Measurements from ENCODE around the gene CARD19. TPM values are rescaled to one million over a fixed set of nuclear protein-coding genes. Genes with fewer than 3 reads are reported as not detected.

CARD19 gene
- total RNA-seq, 1 donor from 2014 or later, result 13.2 TPM

DNA sequence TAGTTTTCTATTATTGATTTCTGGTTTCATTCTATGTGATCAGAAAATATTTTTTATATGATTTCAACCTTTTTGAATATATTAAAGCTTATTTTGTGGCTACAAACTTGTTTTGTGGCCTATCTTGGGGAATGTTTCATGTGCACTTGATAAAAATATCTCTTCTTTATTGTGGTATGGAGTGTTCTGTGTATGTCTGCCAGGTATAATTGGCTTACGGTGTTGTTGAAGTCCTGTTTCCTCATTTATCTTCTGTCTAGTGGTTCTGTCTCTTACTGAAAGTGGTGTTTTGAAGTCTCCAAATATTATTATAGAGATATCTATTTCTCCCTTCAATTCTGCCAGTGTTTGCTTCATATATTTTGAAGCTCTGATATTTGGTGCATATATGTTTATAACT lies 9.6 kb downstream of the CARD19 start:
- no peak overlapping the region for H3K4me3 Mint-ChIP-seq (ENCODE audit: unreplicated experiment)
- H3K36me3 Mint-ChIP-seq (ENCODE audit: low read depth, unreplicated experiment), result no peaks in the 10 kb centered on the region
- TF ChIP-seq, protein P1, sequence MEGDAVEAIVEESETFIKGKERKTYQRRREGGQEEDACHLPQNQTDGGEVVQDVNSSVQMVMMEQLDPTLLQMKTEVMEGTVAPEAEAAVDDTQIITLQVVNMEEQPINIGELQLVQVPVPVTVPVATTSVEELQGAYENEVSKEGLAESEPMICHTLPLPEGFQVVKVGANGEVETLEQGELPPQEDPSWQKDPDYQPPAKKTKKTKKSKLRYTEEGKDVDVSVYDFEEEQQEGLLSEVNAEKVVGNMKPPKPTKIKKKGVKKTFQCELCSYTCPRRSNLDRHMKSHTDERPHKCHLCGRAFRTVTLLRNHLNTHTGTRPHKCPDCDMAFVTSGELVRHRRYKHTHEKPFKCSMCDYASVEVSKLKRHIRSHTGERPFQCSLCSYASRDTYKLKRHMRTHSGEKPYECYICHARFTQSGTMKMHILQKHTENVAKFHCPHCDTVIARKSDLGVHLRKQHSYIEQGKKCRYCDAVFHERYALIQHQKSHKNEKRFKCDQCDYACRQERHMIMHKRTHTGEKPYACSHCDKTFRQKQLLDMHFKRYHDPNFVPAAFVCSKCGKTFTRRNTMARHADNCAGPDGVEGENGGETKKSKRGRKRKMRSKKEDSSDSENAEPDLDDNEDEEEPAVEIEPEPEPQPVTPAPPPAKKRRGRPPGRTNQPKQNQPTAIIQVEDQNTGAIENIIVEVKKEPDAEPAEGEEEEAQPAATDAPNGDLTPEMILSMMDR (IDR thresholded peaks at IDR 0.05; ENCODE audit: unreplicated experiment), result no peak
- no peak overlapping the region for H3K27ac Mint-ChIP-seq (ENCODE audit: unreplicated experiment)
- no peaks in the 10 kb centered on the region for H3K4me1 Mint-ChIP-seq (ENCODE audit: unreplicated experiment)
- DNase-seq (ENCODE audit: low spot score), result no peak
- H3K9me3 Mint-ChIP-seq (ENCODE audit: unreplicated experiment), result no peaks in the 10 kb centered on the region
- H3K27me3 Mint-ChIP-seq (ENCODE audit: unreplicated experiment), result peaks cover 1% of the 10 kb centered on the region

DNA sequence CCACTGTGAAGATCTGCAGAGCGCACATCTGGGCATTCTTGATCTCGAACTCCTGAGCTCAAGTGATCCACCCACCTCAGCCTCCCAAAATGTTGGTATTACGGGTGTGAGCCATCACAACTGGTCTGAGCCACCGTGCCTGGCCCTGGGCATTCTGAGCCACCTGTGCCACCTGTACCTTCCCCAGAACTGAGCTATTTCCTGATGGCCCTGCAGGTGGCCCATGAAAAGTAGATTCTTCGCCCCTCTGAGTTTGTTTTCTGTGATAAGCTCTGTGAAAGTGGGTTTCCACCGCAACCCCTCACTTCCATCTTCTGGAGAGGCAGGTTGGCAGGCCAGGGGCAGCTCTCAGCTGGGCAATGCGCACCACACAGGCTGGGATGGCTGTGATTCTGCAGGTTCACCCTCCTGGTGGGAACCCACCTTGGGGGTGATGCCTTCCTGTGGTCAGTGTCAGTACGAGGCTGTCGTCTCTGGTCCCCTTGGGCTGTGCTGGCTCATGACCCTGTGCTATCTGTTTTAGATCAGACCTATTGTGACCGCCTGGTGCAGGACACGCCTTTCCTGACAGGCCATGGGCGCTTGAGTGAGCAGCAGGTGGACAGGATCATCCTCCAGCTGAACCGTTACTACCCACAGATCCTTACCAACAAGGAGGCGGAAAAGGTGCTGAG lies 11.3 kb downstream of the CARD19 start:
- peaks cover 1% of the 10 kb centered on the region for H3K27me3 Mint-ChIP-seq (ENCODE audit: unreplicated experiment)
- H3K4me3 Mint-ChIP-seq (ENCODE audit: unreplicated experiment), result no peak overlapping the region
- H3K4me1 Mint-ChIP-seq (ENCODE audit: unreplicated experiment), result no peaks in the 10 kb centered on the region
- H3K27ac Mint-ChIP-seq (ENCODE audit: unreplicated experiment), result peak overlapping the region; percentile 20
- TF ChIP-seq, protein P1 (IDR thresholded peaks at IDR 0.05; ENCODE audit: unreplicated experiment), result no peak
- H3K9me3 Mint-ChIP-seq (ENCODE audit: unreplicated experiment), result no peaks in the 10 kb centered on the region
- peaks cover 3% of the 10 kb centered on the region for H3K36me3 Mint-ChIP-seq (ENCODE audit: low read depth, unreplicated experiment)
- DNase-seq (ENCODE audit: low spot score), result no peak

DNA sequence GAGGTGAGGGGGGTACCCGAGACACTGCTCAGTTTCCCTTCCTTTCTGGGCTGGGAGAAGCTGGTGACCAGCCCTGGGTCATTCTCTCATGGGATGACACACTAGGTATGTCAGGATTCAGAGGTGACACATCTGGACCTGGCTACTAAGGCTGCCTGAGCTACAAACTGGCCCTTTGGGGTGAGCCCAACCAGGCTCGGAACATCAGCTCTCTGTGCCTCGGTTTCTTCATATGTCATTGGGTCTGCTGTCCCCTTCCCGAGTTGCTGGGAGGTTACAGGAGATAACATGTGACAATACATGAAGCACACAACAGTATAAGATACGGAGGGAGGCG lies 11.8 kb downstream of the CARD19 start:
- no peak for DNase-seq (ENCODE audit: low spot score)

GRCh38 chr9:93108291-93109041 lies 12.4 kb downstream of the CARD19 start:
- H3K27ac Mint-ChIP-seq (ENCODE audit: unreplicated experiment), result no peak overlapping the region
- H3K4me3 Mint-ChIP-seq (ENCODE audit: unreplicated experiment), result no peak overlapping the region
- H3K9me3 Mint-ChIP-seq (ENCODE audit: unreplicated experiment), result no peaks in the 10 kb centered on the region
- TF ChIP-seq, protein P1 (IDR thresholded peaks at IDR 0.05; ENCODE audit: unreplicated experiment), result no peak
- H3K36me3 Mint-ChIP-seq (ENCODE audit: low read depth, unreplicated experiment), result peaks cover 3% of the 10 kb centered on the region
- H3K27me3 Mint-ChIP-seq (ENCODE audit: unreplicated experiment), result peaks cover 3% of the 10 kb centered on the region
- no peak for DNase-seq (ENCODE audit: low spot score)
- no peaks in the 10 kb centered on the region for H3K4me1 Mint-ChIP-seq (ENCODE audit: unreplicated experiment)

More for the DNA sequence above, 11.8 kb downstream of the CARD19 start:
- TF ChIP-seq, protein P1 (IDR thresholded peaks at IDR 0.05; ENCODE audit: unreplicated experiment), result no peak
- Mint-ChIP-seq H3K36me3 (ENCODE audit: low read depth, unreplicated experiment) (peaks cover 3% of the 10 kb centered on the region), H3K27ac (ENCODE audit: unreplicated experiment) (no peak overlapping the region), H3K4me3 (ENCODE audit: unreplicated experiment) (no peak overlapping the region), H3K4me1 (ENCODE audit: unreplicated experiment) (no peaks in the 10 kb centered on the region), H3K27me3 (ENCODE audit: unreplicated experiment) (peaks cover 1% of the 10 kb centered on the region), H3K9me3 (ENCODE audit: unreplicated experiment) (no peaks in the 10 kb centered on the region)

GRCh38 chr9:93110311-93110855 lies 14.4 kb downstream of the CARD19 start:
- Mint-ChIP-seq H3K27me3 (ENCODE audit: unreplicated experiment) (peaks cover 3% of the 10 kb centered on the region), H3K9me3 (ENCODE audit: unreplicated experiment) (no peaks in the 10 kb centered on the region), H3K36me3 (ENCODE audit: low read depth, unreplicated experiment) (peaks cover 3% of the 10 kb centered on the region), H3K27ac (ENCODE audit: unreplicated experiment) (no peak overlapping the region), H3K4me3 (ENCODE audit: unreplicated experiment) (no peak overlapping the region), H3K4me1 (ENCODE audit: unreplicated experiment) (no peaks in the 10 kb centered on the region)
- no peak for DNase-seq (ENCODE audit: low spot score)
- TF ChIP-seq, protein P1 (IDR thresholded peaks at IDR 0.05; ENCODE audit: unreplicated experiment), result no peak

All from endothelial cell (in vitro differentiated cells).